T-helper 22 cell (primary cell): ENCODE measurements around the gene ADAM11.

Experiments used
- DNase-seq: peaks from one replicate; pipeline ENCODE4 v3.0.0-alpha.2; 2020; ENCODE audit warnings: low read depth

ADAM11 gene

DNA sequence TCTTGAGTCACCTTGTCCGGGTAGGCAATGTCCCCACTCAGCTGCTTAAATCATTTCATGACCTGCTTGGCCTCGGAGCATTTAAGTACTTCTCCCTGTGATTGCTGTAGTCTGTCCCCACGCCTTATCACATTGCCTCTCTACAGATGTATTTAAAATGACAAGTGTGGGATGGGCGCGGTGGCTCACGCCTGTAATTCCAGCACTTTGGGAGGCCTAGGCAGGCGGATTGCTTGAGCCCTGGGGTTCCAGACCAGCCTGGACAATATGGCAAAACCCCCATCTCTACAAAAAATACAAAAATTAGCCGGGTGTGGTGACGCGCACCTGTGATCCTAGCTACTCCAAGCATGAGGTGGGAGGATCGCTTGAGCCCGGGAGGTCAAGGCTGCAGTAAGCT lies 72.6 kb downstream of the ADAM11 start:
- DNase-seq, result no peak
